Activated CD4-positive, alpha-beta T cell treated with anti-CD3 and anti-CD28 coated beads, Interleukin-2, amount 50 U/mL, for 16 hours (primary cell): Measurements from ENCODE around the gene ADGRA3.
"Not testable (repeated sequence)": the region's sequence is repeated elsewhere in the genome, so short reads cannot be mapped to it uniquely, and the experiment has no call there.

Experiments
- DNase-seq: peaks from one replicate; pipeline ENCODE4 v3.0.0-alpha.2; 2020

Gene ADGRA3

GRCh38 chr4:22428441-22428840 lies 87.4 kb downstream of the ADGRA3 start:
- DNase-seq, result no peak

- DNase-seq, result no peak
Observed at GRCh38 chr4:22427675-22428074, 88.2 kb downstream of the ADGRA3 start.

- no peak for DNase-seq
Observed at GRCh38 chr4:22420291-22420690, 95.6 kb downstream of the ADGRA3 start.

GRCh38 chr4:22417408-22417807 lies 98.5 kb downstream of the ADGRA3 start:
- no peak for DNase-seq

GRCh38 chr4:22416403-22416802 lies 99.5 kb downstream of the ADGRA3 start:
- no peak for DNase-seq

GRCh38 chr4:22414833-22415232 lies 101.0 kb downstream of the ADGRA3 start:
- no peak for DNase-seq

- DNase-seq, result no peak
Observed at GRCh38 chr4:22413471-22413870, 102.4 kb downstream of the ADGRA3 start.

GRCh38 chr4:22412013-22412412 lies 103.9 kb downstream of the ADGRA3 start:
- DNase-seq, result no peak

GRCh38 chr4:22410645-22411247 lies 105.1 kb downstream of the ADGRA3 start:
- DNase-seq, result no peak

GRCh38 chr4:22408474-22408873 lies 107.4 kb downstream of the ADGRA3 start:
- DNase-seq, result no peak

- no peak for DNase-seq
Observed at GRCh38 chr4:22407361-22407760, 108.5 kb downstream of the ADGRA3 start.

- no peak for DNase-seq
Observed at GRCh38 chr4:22398671-22399070, 117.2 kb downstream of the ADGRA3 start.

- DNase-seq, result no peak
Observed at GRCh38 chr4:22391551-22391950, 124.3 kb downstream of the ADGRA3 start.

- DNase-seq, result peak; percentile 46
Observed at GRCh38 chr4:22389240-22389870, 126.5 kb downstream of the ADGRA3 start.

- DNase-seq, result peak; percentile 0
Observed at GRCh38 chr4:22385611-22386011, 130.3 kb downstream of the ADGRA3 start.

GRCh38 chr4:22384154-22384553 lies 131.7 kb downstream of the ADGRA3 start:
- DNase-seq, result no peak

GRCh38 chr4:22382216-22382615 lies 133.7 kb downstream of the ADGRA3 start:
- DNase-seq, result not testable (repeated sequence)

GRCh38 chr4:22372986-22373385 lies 142.9 kb downstream of the ADGRA3 start:
- no peak for DNase-seq

GRCh38 chr4:22369901-22370562 lies 145.8 kb downstream of the ADGRA3 start:
- no peak for DNase-seq

GRCh38 chr4:22363787-22364186 lies 152.1 kb downstream of the ADGRA3 start:
- DNase-seq, result no peak

- no peak for DNase-seq
Observed at GRCh38 chr4:22363036-22363435, 152.8 kb downstream of the ADGRA3 start.

GRCh38 chr4:22356987-22357596 lies 158.8 kb downstream of the ADGRA3 start:
- peak; percentile 1 for DNase-seq

- DNase-seq, result no peak
Observed at GRCh38 chr4:22348410-22348809, 167.5 kb downstream of the ADGRA3 start.

GRCh38 chr4:22345678-22346077 lies 170.2 kb downstream of the ADGRA3 start:
- DNase-seq, result no peak
